Activated CD4-positive, alpha-beta T cell treated with anti-CD3 and anti-CD28 coated beads, Interleukin-2, amount 50 U/mL, for 1 hour (primary cell): Measurements from ENCODE around the gene SSTR4.
"Not testable (repeated sequence)": the region's sequence is repeated elsewhere in the genome, so short reads cannot be mapped to it uniquely, and the experiment has no call there.

Experiments used
- DNase-seq: peaks from one replicate; pipeline ENCODE4 v3.0.0-alpha.2; 2020

SSTR4 gene

DNA sequence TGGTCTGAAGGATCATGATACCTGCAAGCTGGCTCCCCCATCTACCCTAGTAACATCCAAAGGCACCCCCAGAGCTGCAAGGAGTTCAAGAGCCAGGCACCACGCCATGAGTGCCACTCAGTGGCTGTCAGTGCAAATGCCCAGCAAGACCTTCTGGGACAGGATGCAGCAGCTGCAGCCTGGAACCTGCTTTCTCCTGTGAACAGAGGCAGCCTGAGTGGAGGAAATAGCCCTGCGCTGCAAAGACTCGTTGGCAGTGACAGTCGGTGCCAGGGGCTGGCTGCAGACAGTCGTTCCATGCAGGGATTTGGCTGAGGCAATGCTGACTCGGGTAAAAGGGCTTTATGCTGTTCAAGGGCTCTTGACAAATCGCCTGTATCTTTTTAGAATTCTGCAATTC is 15.7 kb upstream of the SSTR4 start:
- DNase-seq = no peak

DNA sequence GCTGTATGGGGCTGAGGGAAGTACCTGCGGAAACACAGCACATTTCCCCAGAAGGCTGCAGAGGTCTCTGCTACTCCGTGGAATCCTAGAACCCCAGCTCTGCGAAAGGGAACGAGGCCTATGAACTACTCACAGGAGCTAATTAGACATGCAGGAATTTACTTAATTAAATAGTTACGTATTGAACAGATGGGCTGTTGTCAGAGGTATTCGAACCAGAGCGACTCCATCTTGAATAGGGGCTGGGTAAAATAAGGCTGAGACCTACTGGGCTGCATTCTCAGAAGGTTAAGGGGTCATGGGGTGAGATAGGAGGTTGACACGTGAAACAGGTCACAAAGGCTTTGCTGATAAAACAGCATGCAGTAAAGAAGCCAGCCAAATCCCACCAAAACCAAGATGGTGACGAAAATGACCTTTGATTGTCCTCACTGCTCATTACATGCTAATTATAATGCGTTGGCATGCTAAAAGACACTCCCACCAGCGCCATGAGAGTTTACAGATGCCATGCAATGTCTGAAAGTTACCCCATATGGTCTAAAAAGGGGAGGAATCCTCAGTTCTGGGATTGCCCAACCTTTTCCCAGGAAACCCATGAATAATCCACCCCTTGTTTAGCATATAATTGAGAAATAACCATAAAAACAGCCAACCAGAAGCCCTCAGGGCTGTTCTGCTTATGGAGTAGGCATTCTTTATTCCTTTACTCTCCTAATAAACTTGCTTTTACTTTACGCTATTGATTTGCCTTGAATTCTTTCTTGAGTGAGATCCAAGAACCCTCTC is 14.7 kb upstream of the SSTR4 start:
- DNase-seq = no peak

DNA sequence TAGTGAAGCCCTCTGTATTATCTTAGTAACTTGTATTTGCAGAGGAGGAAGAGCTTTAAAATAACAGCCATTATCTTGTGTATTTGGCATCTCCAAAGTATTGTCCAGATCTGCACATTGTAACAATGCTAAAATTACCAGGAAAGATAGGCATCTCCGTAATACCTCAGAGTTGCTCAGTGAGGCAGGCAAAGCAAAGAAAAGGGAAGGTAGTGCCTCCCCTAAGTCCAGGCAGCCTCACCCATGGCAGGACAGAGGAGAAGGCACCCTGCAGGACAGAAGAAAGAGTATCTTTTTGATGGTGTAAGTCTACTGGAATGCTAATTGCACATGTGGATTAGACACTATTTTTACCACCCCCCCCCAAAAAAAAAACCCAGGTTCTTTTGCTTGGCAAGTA is 13.6 kb upstream of the SSTR4 start:
- DNase-seq = no peak

DNA sequence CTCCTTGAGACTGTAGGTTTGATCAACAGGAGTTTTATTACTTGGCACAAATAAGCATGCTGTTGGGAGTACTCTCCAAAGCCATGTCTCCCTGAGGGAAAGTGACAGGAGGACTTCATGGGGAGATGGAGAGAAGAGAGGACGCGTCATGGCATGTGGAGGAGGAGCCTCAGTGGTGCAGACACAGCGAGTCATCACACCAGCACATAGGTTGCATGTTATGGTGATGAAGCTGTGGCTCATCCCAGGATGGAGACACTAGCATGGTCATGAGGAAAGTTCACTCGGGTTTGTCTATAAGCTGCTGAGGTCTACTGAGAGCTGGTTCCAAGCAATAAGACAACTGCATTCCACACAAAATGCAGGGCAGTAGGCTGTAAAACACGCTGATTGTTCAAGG is 13.2 kb upstream of the SSTR4 start:
- DNase-seq = no peak

DNA sequence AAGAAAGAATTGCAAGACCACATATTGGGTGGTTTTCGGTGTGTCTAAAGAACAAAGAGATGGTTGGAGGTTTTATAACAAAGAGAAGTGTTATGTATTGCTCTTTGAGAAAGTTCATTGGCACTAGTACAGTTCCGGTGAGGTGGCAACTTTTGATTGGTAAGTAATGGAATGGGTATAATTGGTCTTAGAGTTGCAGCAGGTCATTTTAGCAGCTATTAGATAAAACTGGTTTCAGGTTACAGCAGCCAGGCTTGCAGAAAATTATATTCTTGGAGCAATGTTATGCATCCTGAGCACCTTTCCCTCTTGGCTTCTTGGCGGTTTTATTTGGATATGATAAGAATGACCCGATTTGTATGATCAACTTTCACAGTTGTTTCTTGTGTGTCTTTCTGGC is 12.3 kb upstream of the SSTR4 start:
- DNase-seq = no peak

DNA sequence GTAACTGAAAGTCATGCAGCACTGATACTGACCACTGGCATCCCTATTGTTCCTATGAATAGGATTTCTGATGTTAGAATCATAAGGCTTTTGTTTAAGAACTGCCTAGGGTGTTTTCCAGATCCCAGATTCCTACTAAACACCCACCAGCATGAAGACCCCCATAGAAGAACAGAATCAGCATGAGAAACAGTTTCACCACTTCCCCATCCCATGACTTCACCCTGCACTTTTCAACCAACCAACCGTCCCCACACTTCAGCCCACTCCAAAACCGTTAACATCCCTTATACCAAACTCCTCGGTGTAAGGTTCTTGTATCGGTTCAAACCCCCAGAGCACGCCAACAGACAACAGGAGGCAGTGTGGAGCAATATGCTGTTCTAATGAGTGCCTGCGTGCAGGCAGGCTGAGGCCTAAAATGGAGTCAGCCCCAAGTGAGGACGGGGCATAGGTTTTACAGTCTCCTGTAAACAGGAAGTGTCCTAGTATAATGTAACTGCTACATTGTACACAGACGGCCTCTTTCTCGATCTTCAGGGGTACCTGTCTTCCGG is 11.4 kb upstream of the SSTR4 start:
- no peak for DNase-seq

DNA sequence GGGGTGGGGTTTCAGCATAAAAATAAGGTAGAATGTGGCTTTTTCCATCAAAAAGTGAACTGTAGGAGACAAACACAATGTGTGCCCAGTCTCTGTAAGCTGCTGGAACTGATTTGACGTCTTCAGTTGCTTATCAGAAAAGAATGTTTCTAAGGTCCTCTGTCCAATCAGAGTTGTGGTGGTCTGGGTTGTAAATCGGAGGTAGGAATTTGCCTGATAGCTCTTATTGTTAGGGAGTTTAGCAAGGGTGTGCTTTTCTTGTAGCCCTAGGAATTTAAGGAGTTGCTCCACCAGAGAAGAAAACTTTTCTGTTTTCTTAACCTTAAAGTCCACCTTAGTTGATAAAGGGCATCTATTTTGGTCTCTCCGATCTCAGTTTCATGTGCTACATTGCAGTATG is 10.4 kb upstream of the SSTR4 start:
- DNase-seq = no peak

DNA sequence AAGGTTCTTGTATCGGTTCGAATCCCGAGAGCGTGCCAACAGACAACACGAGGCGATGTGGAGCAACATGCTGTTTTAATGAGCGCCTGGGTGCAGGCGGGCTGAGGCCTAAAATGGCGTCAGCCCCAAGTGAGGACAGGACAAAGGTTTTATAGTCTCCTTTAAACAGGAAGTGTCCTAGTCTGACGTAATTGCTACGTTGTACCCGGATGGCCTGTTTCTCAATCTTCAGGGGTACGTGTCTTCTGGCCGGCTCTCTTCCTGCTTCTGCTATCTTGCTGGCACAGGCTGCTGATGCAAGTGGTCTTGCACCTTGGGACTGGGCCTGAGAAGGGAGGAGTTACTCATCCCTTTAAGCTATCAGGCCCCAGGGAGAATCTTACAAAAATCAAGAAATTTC is 9.6 kb upstream of the SSTR4 start:
- not testable (repeated sequence) for DNase-seq

DNA sequence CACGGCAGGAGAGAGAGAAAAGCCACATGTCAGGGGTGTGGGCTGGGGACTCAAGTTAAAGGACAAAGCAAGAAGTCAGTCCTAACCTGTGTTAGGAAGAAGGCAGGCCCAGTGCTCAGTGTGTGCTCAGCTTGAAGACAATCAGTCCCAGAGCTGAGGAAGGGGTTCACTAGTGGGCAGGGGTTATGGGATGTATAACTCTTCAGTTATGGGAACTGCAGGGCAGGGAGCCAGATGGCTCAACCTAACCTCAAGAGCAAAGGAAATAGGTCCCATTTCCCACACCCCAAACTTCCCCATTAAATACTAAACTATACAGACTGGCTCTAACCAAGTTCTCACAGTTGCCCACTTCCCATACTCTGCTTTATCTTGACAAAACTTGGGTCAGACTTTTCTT is 7.4 kb upstream of the SSTR4 start:
- no peak for DNase-seq

DNA sequence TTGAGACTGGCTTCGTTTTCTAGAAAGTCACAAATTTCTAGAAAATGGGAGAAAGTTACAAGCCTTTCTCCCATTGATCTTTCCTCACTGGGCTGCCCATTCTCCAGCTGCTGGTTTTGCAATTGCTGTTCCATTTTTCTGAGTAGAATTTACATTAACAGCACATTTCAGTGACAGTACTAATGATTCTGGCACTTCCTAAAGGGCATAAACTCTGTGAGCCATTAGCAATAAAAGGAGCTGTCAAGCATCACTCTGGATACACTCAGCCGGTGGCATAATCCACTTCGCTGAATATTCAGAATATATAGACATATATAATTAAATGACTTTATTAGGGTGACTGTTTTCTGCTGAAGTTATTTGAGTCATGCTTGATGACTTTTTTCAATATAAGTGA is 6.7 kb upstream of the SSTR4 start:
- DNase-seq = no peak

DNA sequence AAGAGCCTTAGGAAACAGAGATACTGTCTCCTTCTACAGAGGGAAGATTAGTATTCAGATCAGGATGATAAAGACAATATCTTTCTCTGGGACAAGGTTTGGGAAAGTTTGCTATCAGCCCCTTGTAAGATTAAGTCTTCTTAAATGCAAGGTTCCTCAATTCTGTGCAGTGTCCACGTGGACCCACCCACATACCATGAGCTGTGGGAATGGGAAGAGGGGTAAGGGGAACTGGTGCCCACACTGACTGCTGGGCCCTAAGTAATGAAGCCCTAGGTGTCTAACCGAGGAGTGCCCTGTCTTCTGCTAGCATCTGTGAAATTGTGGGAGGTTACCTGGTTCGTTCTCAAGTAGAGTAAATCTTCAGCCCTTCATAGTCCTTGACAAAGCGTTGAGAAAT is 5.8 kb upstream of the SSTR4 start:
- DNase-seq = no peak

DNA sequence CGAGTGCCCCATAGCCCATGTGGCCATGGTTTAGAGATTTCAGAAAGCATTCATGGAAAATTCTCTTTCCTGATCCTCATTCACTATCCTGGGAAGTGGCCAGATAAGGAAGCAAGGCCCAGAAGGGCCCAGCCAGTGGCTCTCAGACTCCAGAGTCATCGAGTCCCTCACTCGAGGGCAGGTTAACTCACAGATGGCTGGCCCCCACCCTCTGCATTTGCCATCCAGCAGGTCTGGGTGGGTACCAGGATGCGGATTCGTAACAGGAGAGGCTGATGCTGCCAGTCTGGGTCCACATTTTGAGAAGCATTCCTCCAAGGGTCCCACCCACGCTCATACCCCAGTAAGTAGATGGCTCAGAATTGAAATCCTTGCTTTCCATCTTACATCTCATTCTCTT is 3.8 kb upstream of the SSTR4 start:
- DNase-seq = no peak

DNA sequence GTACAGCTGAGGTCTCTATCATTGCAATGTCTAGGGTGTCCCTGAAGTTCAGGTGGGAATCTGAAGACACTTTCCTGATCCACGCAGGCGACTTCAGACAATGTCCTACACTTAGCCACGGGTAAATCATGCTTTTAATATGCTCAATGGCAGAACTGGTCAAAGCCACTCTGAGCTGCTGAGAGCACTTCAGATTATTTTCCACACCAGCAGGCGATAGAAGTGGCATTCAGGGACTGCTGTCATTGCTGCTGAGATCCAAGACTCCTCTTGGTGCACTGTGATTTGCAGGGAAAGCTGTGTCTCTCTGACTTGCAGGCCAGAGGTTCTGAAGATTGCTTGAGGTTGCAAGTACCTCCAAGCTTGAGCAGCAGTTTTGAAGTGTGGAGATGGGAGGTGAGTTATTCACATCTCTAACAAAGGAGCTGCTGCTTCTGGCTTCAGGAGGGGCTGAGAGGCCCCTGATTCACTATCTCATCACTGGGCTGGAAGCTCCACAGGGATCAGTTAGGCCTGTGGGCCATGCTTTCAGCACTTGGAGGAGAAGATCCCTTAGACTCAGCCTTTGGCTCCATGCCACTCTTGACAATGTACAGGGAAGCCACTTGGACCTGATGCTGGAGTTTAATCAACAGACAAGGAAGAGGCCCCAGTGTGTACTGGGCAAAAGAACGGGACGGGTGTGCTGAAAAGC is 2.9 kb upstream of the SSTR4 start:
- DNase-seq = no peak

DNA sequence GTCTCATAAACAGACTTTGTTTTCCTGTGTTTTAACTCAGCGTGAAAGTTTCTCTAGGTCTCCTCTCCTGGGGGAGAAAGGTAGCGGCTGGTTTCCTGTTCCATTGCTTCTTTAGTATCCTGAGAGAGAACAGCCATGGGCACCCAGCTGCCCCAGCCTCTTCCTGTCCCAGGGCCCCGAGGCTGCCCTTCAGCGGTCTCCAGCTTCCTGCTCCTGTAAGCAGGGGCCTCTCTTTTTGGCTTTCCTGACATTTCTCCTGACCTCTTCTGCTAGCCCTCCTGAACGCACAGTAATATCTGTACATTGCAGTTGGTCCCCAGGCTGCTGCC is 2.4 kb upstream of the SSTR4 start:
- DNase-seq = no peak

DNA sequence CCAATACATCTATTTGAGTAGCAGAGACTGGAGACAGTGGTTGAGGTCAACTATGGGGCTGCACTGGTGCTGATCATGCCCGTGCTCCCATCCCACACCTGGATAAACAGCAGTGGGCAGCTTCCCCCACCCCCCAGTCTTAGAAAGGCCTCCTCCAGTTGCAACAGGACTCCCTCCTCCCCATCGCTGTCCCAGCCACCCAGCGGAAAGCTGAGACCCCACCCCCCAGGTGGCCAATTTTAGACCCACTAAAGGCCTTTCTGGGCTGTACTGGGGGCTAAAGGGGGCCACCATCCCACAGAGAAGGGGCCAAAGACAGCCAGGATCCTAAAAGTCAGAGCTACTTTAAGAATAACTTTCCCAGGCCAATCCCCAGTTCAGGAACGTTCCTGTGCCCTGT is 1.2 kb upstream of the SSTR4 start:
- DNase-seq = no peak

DNA sequence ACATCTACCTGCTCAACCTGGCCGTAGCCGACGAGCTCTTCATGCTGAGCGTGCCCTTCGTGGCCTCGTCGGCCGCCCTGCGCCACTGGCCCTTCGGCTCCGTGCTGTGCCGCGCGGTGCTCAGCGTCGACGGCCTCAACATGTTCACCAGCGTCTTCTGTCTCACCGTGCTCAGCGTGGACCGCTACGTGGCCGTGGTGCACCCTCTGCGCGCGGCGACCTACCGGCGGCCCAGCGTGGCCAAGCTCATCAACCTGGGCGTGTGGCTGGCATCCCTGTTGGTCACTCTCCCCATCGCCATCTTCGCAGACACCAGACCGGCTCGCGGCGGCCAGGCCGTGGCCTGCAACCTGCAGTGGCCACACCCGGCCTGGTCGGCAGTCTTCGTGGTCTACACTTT is 619 bp downstream of the SSTR4 start:
- no peak for DNase-seq

DNA sequence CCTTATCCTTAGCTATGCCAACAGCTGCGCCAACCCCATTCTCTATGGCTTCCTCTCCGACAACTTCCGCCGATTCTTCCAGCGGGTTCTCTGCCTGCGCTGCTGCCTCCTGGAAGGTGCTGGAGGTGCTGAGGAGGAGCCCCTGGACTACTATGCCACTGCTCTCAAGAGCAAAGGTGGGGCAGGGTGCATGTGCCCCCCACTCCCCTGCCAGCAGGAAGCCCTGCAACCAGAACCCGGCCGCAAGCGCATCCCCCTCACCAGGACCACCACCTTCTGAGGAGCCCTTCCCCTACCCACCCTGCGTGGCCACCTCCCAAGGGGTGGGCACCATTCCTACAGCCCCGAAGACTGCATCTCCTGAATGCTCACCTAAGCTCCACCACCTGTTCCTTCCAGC is 1.3 kb downstream of the SSTR4 start:
- DNase-seq = no peak

DNA sequence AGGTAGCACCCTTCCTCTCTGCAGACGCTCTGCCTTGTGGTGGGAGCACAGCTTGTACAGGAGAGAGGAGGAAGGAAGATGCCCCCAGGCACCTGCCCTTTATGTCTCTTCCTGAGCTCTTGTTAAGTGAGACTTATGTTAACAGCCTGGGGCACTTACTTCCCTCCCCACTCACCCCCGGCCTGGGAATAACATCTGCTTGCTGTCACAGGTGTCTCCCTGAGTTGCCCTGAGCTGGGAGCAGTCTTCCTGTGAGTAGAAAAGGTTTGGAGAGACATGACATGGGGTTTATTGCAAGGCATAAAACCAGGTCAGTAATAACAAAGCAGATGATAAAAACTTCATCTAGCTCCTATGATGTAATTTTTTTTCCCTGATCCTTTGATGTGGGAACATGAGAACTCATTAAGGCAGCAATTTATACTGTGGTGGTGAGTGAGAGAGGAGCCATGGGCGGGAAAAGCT is 1.9 kb downstream of the SSTR4 start:
- no peak for DNase-seq

DNA sequence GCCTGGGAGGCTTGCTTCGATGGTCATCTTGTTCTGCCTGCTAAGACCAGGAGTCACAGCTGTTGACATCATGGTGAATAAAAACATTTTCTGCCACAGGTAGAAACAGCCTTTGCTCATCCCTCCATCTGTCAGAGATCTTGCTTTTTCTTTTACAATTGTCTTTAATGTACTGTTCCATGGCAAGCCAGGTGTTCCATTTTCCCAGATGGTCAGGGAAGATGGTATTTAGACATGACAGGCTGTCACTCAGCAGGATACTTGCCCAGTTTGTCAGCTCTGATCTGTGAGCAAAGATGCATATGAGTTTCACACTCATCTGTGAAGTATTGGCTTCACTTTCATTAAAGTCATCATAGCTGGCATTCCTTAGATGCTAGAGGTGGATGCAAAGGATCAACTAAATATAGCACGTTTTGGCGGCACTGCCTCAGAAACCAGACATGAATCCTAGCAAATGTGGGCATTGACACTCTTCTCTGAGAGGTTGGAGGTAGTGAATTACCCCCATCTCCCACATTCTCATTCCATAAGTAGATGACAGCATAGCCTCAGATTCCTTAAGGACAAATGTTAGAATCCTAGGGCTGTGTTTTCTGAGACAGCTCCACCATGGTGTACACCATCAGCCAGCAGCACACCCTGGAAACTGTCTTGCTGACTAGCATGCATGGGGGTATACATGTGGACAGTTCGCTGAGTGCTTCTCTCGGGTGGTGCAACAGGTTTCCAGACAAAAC is 4.2 kb downstream of the SSTR4 start:
- DNase-seq = no peak

DNA sequence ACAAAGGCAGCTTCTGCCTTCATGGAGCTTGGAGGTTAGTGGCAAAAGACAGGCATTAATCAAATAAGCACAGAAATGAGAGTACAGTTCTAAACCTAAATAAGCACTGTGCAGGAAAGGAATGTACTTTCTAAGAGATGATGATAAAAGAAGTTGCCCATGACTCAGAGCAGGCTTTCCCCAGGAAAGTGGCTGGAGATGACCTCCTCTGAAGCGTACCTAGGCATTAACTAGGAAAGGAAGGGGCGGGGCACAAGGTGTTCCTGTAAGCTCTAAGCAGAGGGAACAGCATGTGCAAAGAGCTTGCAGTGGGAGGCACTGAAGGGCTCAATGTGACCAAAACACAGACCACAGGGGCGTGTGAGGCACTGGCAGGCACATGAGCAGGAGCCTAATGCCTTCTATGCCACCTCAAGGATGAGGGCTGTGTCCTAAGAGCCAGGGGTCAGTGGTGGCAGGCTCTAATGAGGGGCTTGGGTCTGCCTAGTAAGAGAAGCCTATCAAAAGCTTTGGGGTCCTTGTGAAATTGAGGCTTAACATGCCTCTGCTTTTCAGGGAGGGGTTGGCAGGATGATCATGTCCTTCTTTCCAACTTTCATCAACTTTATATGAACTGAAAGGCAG is 4.9 kb downstream of the SSTR4 start:
- no peak for DNase-seq

DNA sequence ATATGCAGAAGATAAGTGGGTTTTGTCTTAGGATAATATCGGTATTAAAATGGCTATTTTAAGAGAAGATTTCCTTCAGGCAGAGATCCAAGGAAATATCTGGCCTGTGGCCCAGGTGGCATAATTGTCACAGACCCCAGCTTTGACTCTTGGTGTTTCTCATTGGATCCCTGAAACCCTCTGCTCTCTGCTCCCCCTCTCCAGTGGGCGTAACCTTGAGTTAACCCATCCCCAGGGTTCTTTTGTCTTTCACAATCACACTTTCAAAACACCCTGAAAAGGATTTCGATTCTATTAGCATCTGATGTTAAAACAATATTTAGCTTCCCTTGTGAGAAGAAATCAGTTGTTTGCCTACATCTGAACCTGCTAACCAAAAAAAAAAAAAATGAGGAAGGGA is 7.2 kb downstream of the SSTR4 start:
- DNase-seq = no peak

DNA sequence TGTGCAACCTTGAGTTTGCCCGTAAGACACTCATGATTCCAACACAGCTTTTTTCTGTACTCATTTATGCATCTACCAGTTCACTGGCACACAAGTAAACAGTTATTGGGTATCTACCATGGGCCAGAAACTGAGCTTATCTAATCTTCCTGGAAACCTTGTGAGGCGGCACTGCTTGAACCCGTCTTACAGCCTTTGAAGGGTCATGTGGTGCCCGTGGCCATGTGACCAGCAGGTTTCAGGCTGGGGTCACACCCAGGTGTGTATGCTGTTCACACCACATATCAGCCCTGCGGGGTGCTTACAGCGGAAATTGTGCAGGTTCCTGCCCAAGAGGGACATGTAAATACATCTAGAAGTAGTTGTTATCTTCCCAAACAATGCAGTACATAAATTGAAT is 8.3 kb downstream of the SSTR4 start:
- no peak for DNase-seq

DNA sequence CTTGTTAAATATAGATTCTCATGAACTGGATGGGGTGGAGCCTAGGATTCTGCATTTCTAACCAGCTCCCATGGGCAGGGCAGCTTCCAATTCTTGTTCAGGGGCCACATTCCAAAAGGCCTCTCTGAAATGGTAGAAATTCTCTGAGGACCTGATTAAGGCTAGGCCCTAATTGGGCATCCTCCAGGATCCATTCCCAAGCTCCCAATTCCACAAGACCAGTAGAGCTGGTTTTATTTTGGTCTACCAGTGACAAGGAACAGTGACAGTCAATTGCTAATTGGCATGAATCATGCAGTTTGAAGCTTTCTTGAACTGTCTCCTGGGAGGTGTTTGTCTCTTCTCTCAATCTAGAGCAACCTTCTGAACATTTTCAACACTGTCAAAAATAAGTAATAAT is 11.3 kb downstream of the SSTR4 start:
- no peak for DNase-seq
